HepG2 (cell line): ENCODE data around the gene TSNAXIP1. TPM values are rescaled to one million over a fixed set of nuclear protein-coding genes. Genes with fewer than 3 reads are reported as not detected.

Source experiments
- FUBP1 ChIP-seq: sonication (generic); formaldehyde crosslinking; IDR thresholded peaks from 2 replicates; pipeline ENCODE4 v1.5.1; 2020; ENCODE audit warnings: missing genetic modification reagents, mild to moderate bottlenecking, borderline replicate concordance
- GABPA ChIP-seq, 2 experiments: IDR thresholded peaks; 2 replicates each; pipeline ENCODE4 v1.6.1; 2011 to 2016; ENCODE audit warnings: low read depth in 2 of 2, low read length in 1 of 2, missing biosample characterization in 1 of 2, missing genetic modification characterization in 1 of 2
- HOXA7 ChIP-seq: sonication (generic); formaldehyde crosslinking; IDR thresholded peaks from 2 replicates; pipeline ENCODE4 v1.8.1; 2022; ENCODE audit warnings: mild to moderate bottlenecking, missing genetic modification reagents, moderate library complexity
- KDM6A ChIP-seq: IDR thresholded peaks from 2 replicates; pipeline ENCODE4 v1.6.1; 2016; ENCODE audit warnings: low read depth
- MEF2D ChIP-seq: sonication (generic); formaldehyde crosslinking; IDR thresholded peaks from 2 replicates; pipeline ENCODE4 v1.5.1; 2020; ENCODE audit warnings: mild to moderate bottlenecking, missing genetic modification reagents
- PAWR ChIP-seq: sonication (generic); formaldehyde crosslinking; IDR thresholded peaks from 2 replicates; pipeline ENCODE4 v1.4.0; 2020; ENCODE audit warnings: missing genetic modification reagents, mild to moderate bottlenecking, borderline replicate concordance
- POLR2AphosphoS5 ChIP-seq: IDR thresholded peaks from 2 replicates; pipeline ENCODE4 v1.6.1; 2012; ENCODE audit warnings: low read depth, low read length
- RBAK ChIP-seq: sonication (generic); formaldehyde crosslinking; IDR thresholded peaks from 2 replicates; pipeline ENCODE4 v1.5.1; 2020; ENCODE audit warnings: mild to moderate bottlenecking, missing genetic modification reagents
- SAFB2 ChIP-seq: sonication (generic); formaldehyde crosslinking; IDR thresholded peaks from 2 replicates; pipeline ENCODE4 v1.5.1; 2020; ENCODE audit warnings: missing genetic modification reagents, low read depth, mild to moderate bottlenecking, borderline replicate concordance
- YY1 ChIP-seq: IDR thresholded peaks from 2 replicates; pipeline ENCODE4 v1.6.1; 2011; ENCODE audit warnings: low read length, low read depth, moderate library complexity, mild to moderate bottlenecking; ENCODE audit not compliant: insufficient read depth, insufficient replicate concordance
- ZKSCAN1 ChIP-seq: fragments of 150-350 bp; IDR thresholded peaks from 2 replicates; pipeline ENCODE4 v1.6.1; 2014; ENCODE audit warnings: low read length
- polyA plus RNA-seq, 8 experiments: library from polyadenylated mRNA; depleted of rRNA in 3 of 8; stranded (reverse) in 7 of 8; unstranded in 1 of 8; fragments of >200 nt; fragmentation: Illumina TruSeq in 4 of 8; extraction: Trizol in 4 of 8; gene quantifications; 2 replicates each; pipeline versions ENCODE4 v1.2.1 to v1.2.3, GENCODE V29; 2011 to 2016; ENCODE audit warnings: low read depth in 4 of 8, missing spikeins in 1 of 8, mixed read lengths in 1 of 8; ENCODE audit not compliant: insufficient read depth in 1 of 8
- total RNA-seq, 5 experiments: library from RNA; depleted of rRNA; stranded (reverse); fragments of >200 nt; fragmentation: Illumina TruSeq; extraction: Trizol; gene quantifications; 2 replicates each; pipeline ENCODE4 v1.2.3, GENCODE V29; 2016; ENCODE audit warnings: low read depth in 1 of 5
- TF ChIP-seq, protein P1 (sequence below): sonication (generic); formaldehyde crosslinking; IDR thresholded peaks from one replicate; pipeline ENCODE4 v1.5.1; 2020; ENCODE audit warnings: mild to moderate bottlenecking, missing genetic modification reagents; ENCODE audit errors: not compliant biosample characterization
- TF ChIP-seq, protein P2 (sequence below): sonication (generic); formaldehyde crosslinking; IDR thresholded peaks from 2 replicates; pipeline ENCODE4 v1.8.1; 2022; ENCODE audit warnings: low read depth, mild to moderate bottlenecking, missing genetic modification reagents

Gene TSNAXIP1
- total and polyA plus RNA-seq, 2 of the 13 experiments (the other 11 are each of a cell fraction or from before 2014, with no cell fraction given), result 0.37 to 0.86 TPM

GRCh38 chr16:67872631-67873434 lies 66.1 kb downstream of the TSNAXIP1 start, which contains the start of gene EDC4 (continued):
- TF ChIP-seq, protein P1, sequence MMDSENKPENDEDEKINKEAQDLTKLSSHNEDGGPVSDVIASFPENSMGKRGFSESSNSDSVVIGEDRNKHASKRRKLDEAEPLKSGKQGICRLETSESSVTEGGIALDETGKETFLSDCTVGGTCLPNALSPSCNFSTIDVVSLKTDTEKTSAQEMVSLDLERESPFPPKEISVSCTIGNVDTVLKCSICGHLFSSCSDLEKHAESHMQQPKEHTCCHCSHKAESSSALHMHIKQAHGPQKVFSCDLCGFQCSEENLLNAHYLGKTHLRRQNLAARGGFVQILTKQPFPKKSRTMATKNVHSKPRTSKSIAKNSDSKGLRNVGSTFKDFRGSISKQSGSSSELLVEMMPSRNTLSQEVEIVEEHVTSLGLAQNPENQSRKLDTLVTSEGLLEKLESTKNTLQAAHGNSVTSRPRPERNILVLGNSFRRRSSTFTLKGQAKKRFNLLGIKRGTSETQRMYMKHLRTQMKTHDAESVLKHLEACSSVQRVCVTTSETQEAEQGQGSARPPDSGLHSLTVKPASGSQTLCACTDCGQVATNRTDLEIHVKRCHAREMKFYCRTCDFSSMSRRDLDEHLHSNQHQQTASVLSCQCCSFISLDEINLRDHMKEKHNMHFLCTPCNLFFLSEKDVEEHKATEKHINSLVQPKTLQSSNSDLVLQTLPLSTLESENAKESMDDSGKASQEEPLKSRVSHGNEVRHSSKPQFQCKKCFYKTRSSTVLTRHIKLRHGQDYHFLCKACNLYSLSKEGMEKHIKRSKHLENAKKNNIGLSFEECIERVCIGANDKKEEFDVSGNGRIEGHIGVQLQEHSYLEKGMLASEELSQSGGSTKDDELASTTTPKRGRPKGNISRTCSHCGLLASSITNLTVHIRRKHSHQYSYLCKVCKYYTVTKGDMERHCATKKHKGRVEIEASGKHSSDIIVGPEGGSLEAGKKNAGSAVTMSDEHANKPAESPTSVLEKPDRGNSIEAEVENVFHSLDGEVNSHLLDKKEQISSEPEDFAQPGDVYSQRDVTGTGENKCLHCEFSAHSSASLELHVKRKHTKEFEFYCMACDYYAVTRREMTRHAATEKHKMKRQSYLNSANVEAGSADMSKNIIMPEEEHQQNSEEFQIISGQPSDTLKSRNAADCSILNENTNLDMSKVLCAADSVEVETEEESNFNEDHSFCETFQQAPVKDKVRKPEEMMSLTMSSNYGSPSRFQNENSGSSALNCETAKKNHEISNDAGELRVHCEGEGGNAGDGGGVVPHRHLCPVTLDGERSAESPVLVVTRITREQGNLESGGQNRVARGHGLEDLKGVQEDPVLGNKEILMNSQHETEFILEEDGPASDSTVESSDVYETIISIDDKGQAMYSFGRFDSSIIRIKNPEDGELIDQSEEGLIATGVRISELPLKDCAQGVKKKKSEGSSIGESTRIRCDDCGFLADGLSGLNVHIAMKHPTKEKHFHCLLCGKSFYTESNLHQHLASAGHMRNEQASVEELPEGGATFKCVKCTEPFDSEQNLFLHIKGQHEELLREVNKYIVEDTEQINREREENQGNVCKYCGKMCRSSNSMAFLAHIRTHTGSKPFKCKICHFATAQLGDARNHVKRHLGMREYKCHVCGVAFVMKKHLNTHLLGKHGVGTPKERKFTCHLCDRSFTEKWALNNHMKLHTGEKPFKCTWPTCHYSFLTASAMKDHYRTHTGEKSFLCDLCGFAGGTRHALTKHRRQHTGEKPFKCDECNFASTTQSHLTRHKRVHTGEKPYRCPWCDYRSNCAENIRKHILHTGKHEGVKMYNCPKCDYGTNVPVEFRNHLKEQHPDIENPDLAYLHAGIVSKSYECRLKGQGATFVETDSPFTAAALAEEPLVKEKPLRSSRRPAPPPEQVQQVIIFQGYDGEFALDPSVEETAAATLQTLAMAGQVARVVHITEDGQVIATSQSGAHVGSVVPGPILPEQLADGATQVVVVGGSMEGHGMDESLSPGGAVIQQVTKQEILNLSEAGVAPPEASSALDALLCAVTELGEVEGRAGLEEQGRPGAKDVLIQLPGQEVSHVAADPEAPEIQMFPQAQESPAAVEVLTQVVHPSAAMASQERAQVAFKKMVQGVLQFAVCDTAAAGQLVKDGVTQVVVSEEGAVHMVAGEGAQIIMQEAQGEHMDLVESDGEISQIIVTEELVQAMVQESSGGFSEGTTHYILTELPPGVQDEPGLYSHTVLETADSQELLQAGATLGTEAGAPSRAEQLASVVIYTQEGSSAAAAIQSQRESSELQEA (CRISPR knock-in tag), result peak; percentile 81
- peak; percentile 78 for TF ChIP-seq YY1
- TF ChIP-seq ZKSCAN1, result no peak
- no peak for TF ChIP-seq PAWR (CRISPR knock-in tag)
- peak; percentile 82 for TF ChIP-seq MEF2D (CRISPR knock-in tag)
- 0 out of 2 replicates have a peak, but pooled peaks have one; percentile 74 for TF ChIP-seq FUBP1 (CRISPR knock-in tag)
- TF ChIP-seq SAFB2 (CRISPR knock-in tag), result peak; percentile 86
- TF ChIP-seq KDM6A, result peak; percentile 28; the same call in 1 of the 2 replicates
- no peak for TF ChIP-seq RBAK (CRISPR knock-in tag)
- TF ChIP-seq, protein P2, sequence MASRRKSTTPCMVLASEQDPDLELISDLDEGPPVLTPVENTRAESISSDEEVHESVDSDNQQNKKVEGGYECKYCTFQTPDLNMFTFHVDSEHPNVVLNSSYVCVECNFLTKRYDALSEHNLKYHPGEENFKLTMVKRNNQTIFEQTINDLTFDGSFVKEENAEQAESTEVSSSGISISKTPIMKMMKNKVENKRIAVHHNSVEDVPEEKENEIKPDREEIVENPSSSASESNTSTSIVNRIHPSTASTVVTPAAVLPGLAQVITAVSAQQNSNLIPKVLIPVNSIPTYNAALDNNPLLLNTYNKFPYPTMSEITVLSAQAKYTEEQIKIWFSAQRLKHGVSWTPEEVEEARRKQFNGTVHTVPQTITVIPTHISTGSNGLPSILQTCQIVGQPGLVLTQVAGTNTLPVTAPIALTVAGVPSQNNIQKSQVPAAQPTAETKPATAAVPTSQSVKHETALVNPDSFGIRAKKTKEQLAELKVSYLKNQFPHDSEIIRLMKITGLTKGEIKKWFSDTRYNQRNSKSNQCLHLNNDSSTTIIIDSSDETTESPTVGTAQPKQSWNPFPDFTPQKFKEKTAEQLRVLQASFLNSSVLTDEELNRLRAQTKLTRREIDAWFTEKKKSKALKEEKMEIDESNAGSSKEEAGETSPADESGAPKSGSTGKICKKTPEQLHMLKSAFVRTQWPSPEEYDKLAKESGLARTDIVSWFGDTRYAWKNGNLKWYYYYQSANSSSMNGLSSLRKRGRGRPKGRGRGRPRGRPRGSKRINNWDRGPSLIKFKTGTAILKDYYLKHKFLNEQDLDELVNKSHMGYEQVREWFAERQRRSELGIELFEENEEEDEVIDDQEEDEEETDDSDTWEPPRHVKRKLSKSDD (CRISPR knock-in tag), result 0 out of 2 replicates have a peak, but pooled peaks have one; percentile 68
- TF ChIP-seq GABPA (IDR thresholded peaks at IDR 0.05; ENCODE audit: low read depth, low read length), result peak; percentile 98
- peak; percentile 96 for TF ChIP-seq GABPA (CRISPR knock-in tag; IDR thresholded peaks at IDR 0.05; ENCODE audit: low read depth)
- peak; percentile 92 for TF ChIP-seq POLR2AphosphoS5
- TF ChIP-seq HOXA7 (CRISPR knock-in tag), result no peak
